ENCODE data around the gene RPL18A. TPM values are rescaled to one million over a fixed set of nuclear protein-coding genes. Genes with fewer than 3 reads are reported as not detected.

The RPL18A gene
- total RNA-seq, 1 donor from 2014 or later, result 1,378 TPM

DNA sequence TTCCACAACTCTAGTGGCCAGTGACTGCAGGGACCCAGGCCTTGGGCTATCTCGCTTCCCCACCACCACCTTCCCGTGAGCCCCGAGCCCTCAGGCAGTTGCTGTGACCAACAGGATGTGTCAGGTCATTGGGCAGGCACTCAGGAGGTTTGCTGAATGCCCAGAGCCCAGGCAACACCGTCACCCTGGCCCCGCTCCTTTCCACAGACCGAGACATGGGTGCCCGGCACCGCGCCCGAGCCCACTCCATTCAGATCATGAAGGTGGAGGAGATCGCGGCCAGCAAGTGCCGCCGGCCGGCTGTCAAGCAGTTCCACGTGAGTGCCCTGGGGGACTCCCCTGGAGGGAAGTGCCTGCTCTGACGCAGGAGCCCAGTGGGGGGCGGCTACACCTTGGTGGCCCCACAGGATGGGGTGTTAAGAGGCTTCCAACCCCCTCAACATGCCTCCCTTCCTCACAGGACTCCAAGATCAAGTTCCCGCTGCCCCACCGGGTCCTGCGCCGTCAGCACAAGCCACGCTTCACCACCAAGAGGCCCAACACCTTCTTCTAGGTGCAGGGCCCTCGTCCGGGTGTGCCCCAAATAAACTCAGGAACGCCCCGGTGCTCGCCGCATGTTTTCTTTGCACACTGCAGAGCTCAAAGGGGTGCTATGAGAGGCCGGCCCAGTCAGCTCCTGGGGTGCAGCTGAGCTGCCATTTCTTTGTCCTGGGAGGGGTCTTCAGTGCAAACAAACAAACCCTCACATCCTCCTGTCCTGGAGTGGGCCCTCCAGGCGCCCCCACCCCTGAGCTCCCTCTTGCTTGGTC, 3.2 kb downstream of the RPL18A start:
- ATAC-seq, result no peak
- Histone ChIP-seq H3K27me3 (ENCODE audit: low read depth) (no peaks in the 10 kb centered on the region), H3K36me3 (peaks cover 50% of the 10 kb centered on the region), H3K4me3 (no peak overlapping the region), H3K4me1 (peaks cover 32% of the 10 kb centered on the region), H3K9me3 (no peaks in the 10 kb centered on the region), H3K27ac (no peak overlapping the region)
- DNase-seq, result no peak
- TF ChIP-seq, protein P1, sequence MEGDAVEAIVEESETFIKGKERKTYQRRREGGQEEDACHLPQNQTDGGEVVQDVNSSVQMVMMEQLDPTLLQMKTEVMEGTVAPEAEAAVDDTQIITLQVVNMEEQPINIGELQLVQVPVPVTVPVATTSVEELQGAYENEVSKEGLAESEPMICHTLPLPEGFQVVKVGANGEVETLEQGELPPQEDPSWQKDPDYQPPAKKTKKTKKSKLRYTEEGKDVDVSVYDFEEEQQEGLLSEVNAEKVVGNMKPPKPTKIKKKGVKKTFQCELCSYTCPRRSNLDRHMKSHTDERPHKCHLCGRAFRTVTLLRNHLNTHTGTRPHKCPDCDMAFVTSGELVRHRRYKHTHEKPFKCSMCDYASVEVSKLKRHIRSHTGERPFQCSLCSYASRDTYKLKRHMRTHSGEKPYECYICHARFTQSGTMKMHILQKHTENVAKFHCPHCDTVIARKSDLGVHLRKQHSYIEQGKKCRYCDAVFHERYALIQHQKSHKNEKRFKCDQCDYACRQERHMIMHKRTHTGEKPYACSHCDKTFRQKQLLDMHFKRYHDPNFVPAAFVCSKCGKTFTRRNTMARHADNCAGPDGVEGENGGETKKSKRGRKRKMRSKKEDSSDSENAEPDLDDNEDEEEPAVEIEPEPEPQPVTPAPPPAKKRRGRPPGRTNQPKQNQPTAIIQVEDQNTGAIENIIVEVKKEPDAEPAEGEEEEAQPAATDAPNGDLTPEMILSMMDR (IDR thresholded peaks at IDR 0.05), result no peak
- intact Hi-C loops (cut with DNase I), result no loop called here

DNA sequence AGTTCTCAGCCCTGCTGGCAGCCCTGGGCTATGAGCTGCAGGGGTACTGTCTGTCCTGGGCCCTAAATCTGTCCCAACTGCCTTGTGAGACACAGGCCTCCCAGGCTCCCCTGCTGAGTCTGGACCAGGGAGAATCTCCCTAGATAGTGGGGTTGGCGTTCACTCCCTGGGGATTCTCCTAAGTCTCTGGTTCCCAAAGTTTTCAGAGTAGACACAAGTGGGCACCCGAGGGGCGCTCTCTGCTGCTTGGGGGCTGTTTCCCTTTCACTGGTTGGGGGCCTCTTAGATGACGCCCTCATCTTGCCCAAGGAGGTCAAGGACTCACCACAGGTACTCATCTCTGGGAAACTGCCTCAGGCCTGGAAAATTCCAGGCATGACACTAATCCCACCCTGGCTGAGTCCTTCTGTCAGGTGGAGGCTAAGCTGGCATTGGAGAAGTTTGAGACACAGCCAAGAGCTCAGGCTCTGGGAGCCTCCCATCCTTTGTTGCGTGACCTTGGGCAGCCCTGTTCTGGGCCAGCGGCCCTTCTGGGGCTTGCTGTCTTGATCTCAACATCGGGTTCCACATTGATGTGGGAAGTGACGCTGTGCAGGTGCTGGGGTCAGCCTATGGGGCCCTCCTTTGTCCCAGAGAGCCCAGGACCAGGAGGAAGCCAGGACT, 3.9 kb downstream of the RPL18A start:
- ATAC-seq, result no peak
- no peak for DNase-seq
- intact Hi-C loops (cut with DNase I), result no loop called here

DNA sequence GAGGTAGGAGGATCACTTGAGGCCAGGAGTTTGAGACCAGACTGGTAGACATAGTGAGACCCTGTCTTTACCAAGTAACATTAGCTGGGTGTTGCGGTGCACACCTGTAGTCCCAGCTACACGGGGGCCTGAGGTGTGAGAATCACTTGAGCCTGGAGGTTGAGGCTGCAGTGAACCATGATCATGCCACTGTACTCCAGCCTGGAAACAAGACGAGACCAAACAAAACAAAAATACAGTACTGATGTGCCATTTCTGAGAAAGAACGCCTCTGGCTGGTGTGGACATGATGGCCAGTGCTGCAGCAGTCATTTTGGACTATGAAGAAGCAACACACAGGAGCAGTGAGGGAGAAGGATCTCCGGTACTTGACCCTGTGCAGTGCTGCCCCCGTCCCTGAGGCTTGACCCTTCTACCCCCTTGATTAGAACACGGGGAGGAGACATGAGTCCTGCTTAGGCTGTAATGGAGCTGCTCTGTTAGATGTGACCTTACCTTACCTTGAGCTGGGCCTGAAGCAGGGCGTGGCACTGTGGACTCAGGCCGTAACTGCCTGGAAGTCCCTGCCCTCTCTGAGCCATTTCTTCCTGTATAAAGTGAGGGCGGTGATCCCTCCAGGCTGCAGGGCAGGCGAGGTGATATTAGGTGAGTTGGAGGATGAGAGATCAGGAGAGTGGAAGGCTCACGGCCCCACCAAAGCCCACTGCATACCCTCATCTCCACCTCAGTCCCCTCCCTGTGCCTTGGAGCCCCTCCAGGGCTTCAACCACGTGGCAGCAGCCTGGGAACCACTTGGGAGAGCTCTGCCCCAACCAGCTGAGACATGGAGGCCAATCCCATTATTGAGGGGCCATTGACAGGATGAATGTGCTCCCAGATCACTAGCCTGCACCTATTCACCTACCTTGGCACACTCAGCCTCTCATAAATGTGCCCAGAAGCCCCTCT, 5.9 kb downstream of the RPL18A start:
- ATAC-seq, result peak; percentile 54 to 73
- peaks cover 17% of the 10 kb centered on the region for H3K27me3 ChIP-seq (ENCODE audit: low read depth)
- H3K27ac ChIP-seq, result no peak overlapping the region
- intact Hi-C loops (cut with DNase I), result no loop called here
- DNase-seq, result no peak
- TF ChIP-seq, protein P1 (IDR thresholded peaks at IDR 0.05), result no peak
- peaks cover 27% of the 10 kb centered on the region for H3K4me1 ChIP-seq
- H3K4me3 ChIP-seq, result no peak overlapping the region
- no peaks in the 10 kb centered on the region for H3K9me3 ChIP-seq
- H3K36me3 ChIP-seq, result peaks cover 50% of the 10 kb centered on the region

More for the DNA sequence above, 3.9 kb downstream of the RPL18A start:
- H3K9me3 ChIP-seq, result no peaks in the 10 kb centered on the region
- no peaks in the 10 kb centered on the region for H3K27me3 ChIP-seq (ENCODE audit: low read depth)
- H3K27ac ChIP-seq, result peak overlapping the region; percentile 31
- no peak overlapping the region for H3K4me3 ChIP-seq
- peaks cover 32% of the 10 kb centered on the region for H3K4me1 ChIP-seq
- H3K36me3 ChIP-seq, result peaks cover 50% of the 10 kb centered on the region
- TF ChIP-seq, protein P1 (IDR thresholded peaks at IDR 0.05), result no peak

DNA sequence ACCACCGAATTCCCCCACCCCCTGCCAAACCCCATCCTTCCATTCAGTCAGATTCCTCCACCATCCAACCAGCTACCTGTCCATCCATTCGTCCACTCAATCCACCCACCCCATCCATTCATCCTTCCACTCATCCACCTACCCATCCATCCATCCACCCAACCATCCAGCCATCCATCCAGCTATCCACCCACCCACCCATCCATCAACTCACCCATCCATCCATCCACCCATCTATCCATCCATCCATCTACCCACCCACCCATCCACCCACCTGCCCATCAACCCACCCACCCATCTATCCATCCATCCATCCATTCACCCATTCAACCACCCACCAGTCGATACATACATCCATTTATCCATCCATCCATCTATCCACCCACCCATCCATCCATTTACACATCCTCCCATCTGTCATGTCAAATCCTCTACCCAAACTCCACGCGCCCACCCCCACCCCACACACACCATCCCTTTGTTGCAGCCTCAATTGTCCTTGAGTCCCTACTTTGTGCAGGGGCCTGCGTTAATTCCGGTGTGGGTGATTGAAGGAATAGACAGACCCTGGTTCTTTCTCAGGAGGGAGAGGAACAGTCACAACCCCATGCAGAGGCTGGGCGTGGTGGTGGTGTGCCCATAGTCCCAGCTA, 6.7 kb downstream of the RPL18A start:
- intact Hi-C loops (cut with DNase I), result no loop called here
- Histone ChIP-seq H3K27me3 (ENCODE audit: low read depth) (peaks cover 25% of the 10 kb centered on the region), H3K27ac (no peak overlapping the region), H3K9me3 (no peaks in the 10 kb centered on the region), H3K4me1 (peaks cover 19% of the 10 kb centered on the region), H3K4me3 (no peak overlapping the region), H3K36me3 (peaks cover 42% of the 10 kb centered on the region)
- TF ChIP-seq, protein P1 (IDR thresholded peaks at IDR 0.05), result no peak
- DNase-seq, result no peak
- no peak for ATAC-seq
